Left lung (tissue), 10 donors: ENCODE results near the gene TRIP13. TPM values are rescaled to one million over a fixed set of nuclear protein-coding genes. Genes with fewer than 3 reads are reported as not detected.

ENCODE experiments used
- ATAC-seq: fragments of 200-7000 bp; cut with Tn5 transposase; one replicate; pipeline ENCODE4 v1.9.1; 2020; ENCODE audit warnings: moderate library complexity
- DNase-seq, 4 donors: peaks; one replicate each; pipeline ENCODE4 v3.0.0-alpha.2; 2013 to 2020
- H3K27ac ChIP-seq, 2 donors: fragments of 200-600 bp; sonication (generic) in 1 of 2; one replicate each; pipeline versions ENCODE4 v1.5.0 to v1.8.0; 2020 to 2021
- H3K27me3 ChIP-seq, 2 donors: fragments of 200-600 bp; sonication (generic) in 1 of 2; one replicate each; pipeline versions ENCODE4 v1.5.0 to v1.8.0; 2020 to 2021
- H3K36me3 ChIP-seq, 2 donors: fragments of 200-600 bp; sonication (generic) in 1 of 2; one replicate each; pipeline versions ENCODE4 v1.5.0 to v1.8.0; 2020 to 2021
- H3K4me1 ChIP-seq, 2 donors: fragments of 200-600 bp; one replicate each; pipeline ENCODE4 v1.8.0; 2021
- H3K4me3 ChIP-seq, 2 donors: fragments of 200-600 bp; sonication (generic) in 1 of 2; one replicate each; pipeline versions ENCODE4 v1.5.0 to v1.8.0; 2020 to 2021; ENCODE audit warnings: mild to moderate bottlenecking in 1 of 2
- H3K9me3 ChIP-seq, 2 donors: fragments of 200-600 bp; sonication (generic) in 1 of 2; one replicate each; pipeline versions ENCODE4 v1.5.0 to v1.8.0; 2020 to 2021
- CTCF ChIP-seq, 2 donors: fragments of 200-600 bp; sonication (generic) in 1 of 2; IDR thresholded peaks; one replicate each; pipeline versions ENCODE4 v1.5.0 to v1.8.0; 2021; ENCODE audit warnings: antibody characterized with exemption in 2 of 2
- intact Hi-C, 2 donors: fragments of 100-400 bp; cut with DNase I; formaldehyde crosslinking; loops; one replicate each; pipeline versions ENCODE4 v1.11.2 to v1.14.2; 2022
- polyA plus RNA-seq, 6 donors: library from polyadenylated mRNA; unstranded; fragments of 120-200 nt; gene quantifications; one replicate each; pipeline ENCODE4 v1.2.1, GENCODE V29; 2013; ENCODE audit not compliant: insufficient read length in 6 of 6
- total RNA-seq, 2 donors: library from RNA; stranded (reverse); fragmentation: NEBNext Ultra II Directional; extraction: Animal tissue kit (Norgen Biotek cat#: 25700); gene quantifications; one replicate each; pipeline ENCODE4 v1.2.1, GENCODE V29; 2021
- donor health status: DM: no; HTN: yes; CAD: no.
- donor health status: DM: no; HTN: no; CAD: no.

TRIP13 gene
- total and polyA plus RNA-seq, 8 donors: 4.3 to 17.4 (median 12.2) TPM

GRCh38 chr5:900781-901180 is 8.1 kb downstream of the TRIP13 start:
- no peak for TF ChIP-seq CTCF (IDR thresholded peaks at IDR 0.05)
- DNase-seq: no peak
- H3K27me3 ChIP-seq: no peaks in the 10 kb centered on the region
- no peak for ATAC-seq
- intact Hi-C loops: loop anchor here in 1 of 2 donors (5.0 kb wide), 1 partner anchor 228 kb away; no protein-coding TSS in a partner anchor
- H3K4me3 ChIP-seq: no peak overlapping the region
- no peaks in the 10 kb centered on the region for H3K9me3 ChIP-seq
- H3K36me3 ChIP-seq: no peaks in the 10 kb centered on the region
- H3K4me1 ChIP-seq: peaks cover 0 to 5% of the 10 kb centered on the region in 2 donors
- no peak overlapping the region for H3K27ac ChIP-seq

- H3K27me3 ChIP-seq: no peaks in the 10 kb centered on the region
- intact Hi-C loops: loop anchor here in 1 of 2 donors (5.0 kb wide), 1 partner anchor 230 kb away; no protein-coding TSS in a partner anchor
- peaks cover 0 to 3% of the 10 kb centered on the region in 2 donors for H3K36me3 ChIP-seq
- DNase-seq (no peak), ATAC-seq (peak; percentile 84)
- no peak overlapping the region for H3K4me3 ChIP-seq
- no peaks in the 10 kb centered on the region for H3K9me3 ChIP-seq
- H3K27ac ChIP-seq: no peak overlapping the region
- no peak for TF ChIP-seq CTCF (IDR thresholded peaks at IDR 0.05)
- H3K4me1 ChIP-seq: peaks cover 0 to 5% of the 10 kb centered on the region in 2 donors
These were observed 9.6 kb downstream of the TRIP13 start for GRCh38 chr5:902129-902916.

GRCh38 chr5:903756-904096 is 11.0 kb downstream of the TRIP13 start:
- DNase-seq (no peak), ATAC-seq (no peak)
- no peak overlapping the region for H3K27ac ChIP-seq
- peaks cover 0 to 7% of the 10 kb centered on the region in 2 donors for H3K36me3 ChIP-seq
- H3K9me3 ChIP-seq: no peaks in the 10 kb centered on the region
- no peak for TF ChIP-seq CTCF (IDR thresholded peaks at IDR 0.05)
- H3K27me3 ChIP-seq: no peaks in the 10 kb centered on the region
- peaks cover 0 to 5% of the 10 kb centered on the region in 2 donors for H3K4me1 ChIP-seq
- no peak overlapping the region for H3K4me3 ChIP-seq
- intact Hi-C loops: loop anchor here in 1 of 2 donors (5.0 kb wide), 1 partner anchor 231 kb away; no protein-coding TSS in a partner anchor

GRCh38 chr5:905139-905642 is 12.5 kb downstream of the TRIP13 start:
- TF ChIP-seq CTCF (IDR thresholded peaks at IDR 0.05): no peak
- H3K27me3 ChIP-seq: no peaks in the 10 kb centered on the region
- peaks cover 0 to 5% of the 10 kb centered on the region in 2 donors for H3K4me1 ChIP-seq
- intact Hi-C loops: no loop called here
- DNase-seq (no peak), ATAC-seq (no peak)
- no peak overlapping the region for H3K4me3 ChIP-seq
- no peaks in the 10 kb centered on the region for H3K9me3 ChIP-seq
- H3K36me3 ChIP-seq: peaks cover 0 to 7% of the 10 kb centered on the region in 2 donors
- no peak overlapping the region for H3K27ac ChIP-seq

- DNase-seq (no peak), ATAC-seq (no peak)
- intact Hi-C loops: no loop called here
These were observed 14.8 kb downstream of the TRIP13 start for GRCh38 chr5:907366-907910.

More at GRCh38 chr5:907366-907910, 14.8 kb downstream of the TRIP13 start:
- Histone ChIP-seq H3K27me3 (no peaks in the 10 kb centered on the region), H3K4me3 (no peak overlapping the region), H3K4me1 (peaks cover 0 to 5% of the 10 kb centered on the region in 2 donors), H3K9me3 (no peaks in the 10 kb centered on the region), H3K36me3 (peaks cover 0 to 7% of the 10 kb centered on the region in 2 donors), H3K27ac (no peak overlapping the region)
- no peak for TF ChIP-seq CTCF (IDR thresholded peaks at IDR 0.05)
